GM21526 (cell line): Measurements from ENCODE around the gene PLEKHM3.
"Not testable (repeated sequence)": the region's sequence is repeated elsewhere in the genome, so short reads cannot be mapped to it uniquely, and the experiment has no call there.

Experiments used
- ATAC-seq: cut with Tn5 transposase; IDR thresholded peaks from one replicate; pipeline ENCODE4 v1.9.1; 2021; ENCODE audit warnings: moderate library complexity; ENCODE audit not compliant: unreplicated experiment, low FRiP score

PLEKHM3 gene

DNA sequence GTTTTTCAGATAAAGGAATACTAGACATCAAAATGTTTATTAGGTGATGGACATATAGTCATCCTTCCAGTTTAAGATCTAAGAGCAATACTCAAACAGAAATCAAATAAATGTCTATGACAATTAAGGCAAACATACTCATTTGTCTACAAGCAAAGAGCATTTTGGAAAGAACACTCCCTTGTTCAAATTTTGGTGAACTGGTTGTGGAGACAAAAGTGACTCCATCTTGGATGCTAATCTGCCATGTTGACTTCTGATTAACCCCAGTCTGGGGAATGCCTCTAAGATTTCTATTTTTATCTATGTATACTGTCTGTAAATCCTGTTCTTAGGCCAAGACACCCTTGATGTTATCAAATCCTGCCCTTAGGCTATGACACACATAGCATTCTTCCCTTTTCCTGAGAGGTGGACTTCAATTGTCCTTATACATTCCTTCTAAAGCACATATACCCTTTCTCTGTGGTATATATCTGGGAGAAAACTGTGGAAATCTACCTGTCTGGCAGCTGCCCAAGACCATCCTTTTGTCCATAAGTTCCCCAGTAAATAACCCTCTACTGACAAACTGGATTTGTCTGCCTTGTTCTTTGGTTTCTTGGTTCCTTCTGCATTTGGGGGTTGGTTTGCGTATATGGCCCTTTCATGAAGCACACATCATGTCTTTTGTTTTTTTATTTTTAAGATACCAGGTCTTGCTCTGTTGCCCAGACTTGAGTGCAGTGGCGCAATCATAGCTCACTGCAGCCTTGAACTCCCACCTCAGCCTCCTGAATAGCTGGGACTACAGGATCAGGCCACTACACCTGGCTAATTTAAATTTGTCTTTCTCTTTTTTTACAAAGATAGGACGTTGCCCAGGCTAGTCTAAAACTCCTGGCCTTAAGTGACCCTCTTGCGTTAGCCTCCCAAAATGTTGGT is 12.5 kb upstream of the PLEKHM3 start:
- ATAC-seq = no peak

DNA sequence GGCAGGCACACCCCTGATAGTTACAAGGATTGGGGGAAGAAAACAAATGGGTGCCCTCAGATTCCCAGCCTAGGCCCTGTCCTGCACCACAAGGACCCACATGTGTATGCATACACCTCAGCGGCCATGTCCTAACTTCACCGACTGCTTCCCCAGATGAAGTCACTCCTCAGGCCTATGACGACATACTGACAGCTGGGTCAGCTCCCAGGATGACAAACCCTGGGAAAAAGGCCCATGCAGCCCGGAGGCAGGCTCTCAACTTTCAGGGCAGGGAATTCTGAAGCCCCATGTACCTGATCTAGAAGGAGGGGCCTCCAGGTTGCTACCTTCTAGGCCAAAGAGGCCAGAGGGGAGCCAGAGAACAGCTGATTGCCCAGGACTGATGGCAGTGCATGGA is 11.0 kb upstream of the PLEKHM3 start:
- no peak for ATAC-seq

DNA sequence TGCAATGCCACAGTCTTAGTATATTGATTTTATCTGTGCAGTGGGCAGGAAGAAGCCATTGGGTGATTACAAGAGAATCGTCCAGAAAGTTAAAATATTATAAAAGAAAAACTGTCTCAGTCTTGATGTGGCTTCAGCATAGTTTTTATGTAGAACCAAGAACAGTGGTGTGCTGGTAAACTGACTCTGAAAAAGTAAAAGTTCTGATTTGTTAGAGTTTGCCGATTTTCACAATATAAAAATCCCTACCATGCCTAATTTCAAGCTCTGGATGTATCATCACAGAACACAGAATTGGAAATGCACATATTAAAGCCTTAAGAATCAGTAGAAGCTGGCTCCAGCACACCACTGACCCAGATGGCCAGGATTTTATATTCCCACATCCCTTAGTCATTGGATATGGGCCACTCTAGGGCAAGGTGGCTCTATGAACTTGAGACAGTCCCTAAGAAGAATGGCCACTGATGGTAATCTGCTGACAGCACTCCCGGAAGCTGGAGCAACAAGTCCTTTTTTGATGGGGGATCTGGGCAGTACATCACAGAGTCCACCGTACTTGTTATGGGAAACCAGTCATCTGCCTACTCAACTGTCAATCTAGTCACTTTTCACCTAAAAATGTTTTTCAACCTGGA is 9.3 kb upstream of the PLEKHM3 start:
- no peak for ATAC-seq

GRCh38 chr2:208033701-208034502 is 8.6 kb upstream of the PLEKHM3 start:
- peak; percentile 77 for ATAC-seq

GRCh38 chr2:208031608-208032019 is 6.3 kb upstream of the PLEKHM3 start:
- no peak for ATAC-seq

GRCh38 chr2:208025814-208026184 is 472 bp upstream of the PLEKHM3 start:
- no peak for ATAC-seq

- ATAC-seq = no peak
Measured at GRCh38 chr2:208024091-208024490, 1.2 kb downstream of the PLEKHM3 start.

DNA sequence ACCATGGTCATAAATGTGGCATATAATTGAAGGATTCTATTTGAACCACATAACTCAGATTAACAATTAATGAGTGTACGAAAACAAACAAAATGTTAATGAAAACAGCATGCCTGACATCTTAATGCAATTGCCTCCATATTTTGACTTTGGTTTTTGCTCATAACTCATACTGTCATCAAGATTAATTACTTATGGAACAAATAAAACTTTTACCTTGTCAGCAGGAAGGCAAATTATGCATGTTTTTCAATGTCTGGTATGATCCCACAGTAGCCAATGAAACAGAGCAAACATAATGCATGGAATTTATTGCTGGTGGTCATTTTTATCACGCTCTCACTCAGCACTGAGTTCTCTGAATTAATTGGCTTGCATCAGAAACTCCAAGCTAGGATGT is 5.1 kb downstream of the PLEKHM3 start:
- no peak for ATAC-seq

- ATAC-seq = not testable (repeated sequence)
Measured at GRCh38 chr2:208018124-208018712, 7.1 kb downstream of the PLEKHM3 start.

- no peak for ATAC-seq
Measured at GRCh38 chr2:208017721-208018120, 7.6 kb downstream of the PLEKHM3 start.

DNA sequence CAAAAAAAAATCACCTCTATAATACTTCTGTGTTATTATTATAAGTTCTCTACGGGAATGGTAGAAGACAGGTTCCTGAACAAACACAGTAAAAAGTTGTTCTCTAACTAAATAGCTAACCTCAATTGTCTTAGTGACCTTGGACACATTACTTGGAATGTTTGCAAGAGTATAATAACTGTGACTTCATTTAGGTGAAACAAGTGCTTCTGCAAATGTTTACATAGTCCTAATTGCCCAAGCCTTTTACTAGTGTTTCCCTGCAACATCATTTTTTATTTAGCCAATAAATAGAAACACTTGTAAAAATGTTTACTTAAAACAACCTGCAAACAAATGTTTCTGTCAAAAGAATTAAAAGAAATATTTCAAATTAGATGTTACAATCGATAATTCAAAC is 9.9 kb downstream of the PLEKHM3 start:
- ATAC-seq = no peak

- no peak for ATAC-seq
Measured at GRCh38 chr2:208013285-208014178, 11.8 kb downstream of the PLEKHM3 start.

DNA sequence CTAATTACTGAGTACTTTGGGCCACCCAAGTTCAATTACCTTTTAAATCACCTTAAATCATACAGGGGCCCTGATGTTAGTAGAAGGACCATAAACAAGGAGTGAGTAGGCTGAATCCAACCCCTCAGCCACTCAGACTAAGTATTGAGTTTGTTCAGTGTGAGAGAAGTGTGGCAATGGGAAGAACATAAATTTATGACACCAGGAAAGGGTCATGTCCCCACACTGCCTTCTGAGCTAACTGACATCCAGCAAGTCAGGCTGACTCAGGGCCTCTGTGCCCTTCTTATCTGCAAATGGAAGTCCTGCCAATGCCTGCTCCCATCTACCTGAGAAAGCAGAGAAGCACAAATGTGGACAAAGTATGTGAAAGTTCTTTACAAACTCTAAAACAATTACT is 12.9 kb downstream of the PLEKHM3 start:
- ATAC-seq = no peak

DNA sequence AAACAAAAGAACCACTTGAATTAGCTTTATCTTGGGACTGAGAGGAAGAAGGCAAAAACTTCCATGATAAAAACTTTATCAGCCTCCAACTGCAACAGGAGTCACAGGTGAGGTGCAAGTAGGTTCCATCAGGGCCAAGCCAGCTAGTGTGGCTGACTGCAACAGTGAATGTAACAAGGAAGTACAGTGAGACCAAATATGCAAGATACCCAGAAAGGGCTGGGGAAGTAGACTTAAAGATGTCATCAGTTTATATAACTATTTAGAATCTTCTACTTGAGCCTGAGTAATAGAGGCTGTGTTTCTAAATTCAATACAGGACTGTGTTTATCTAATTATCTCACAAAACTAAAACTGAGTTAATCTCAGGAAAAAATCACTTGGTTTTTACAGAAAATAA is 14.8 kb downstream of the PLEKHM3 start:
- ATAC-seq = no peak

- no peak for ATAC-seq
Measured at GRCh38 chr2:208006833-208007232, 18.5 kb downstream of the PLEKHM3 start.

DNA sequence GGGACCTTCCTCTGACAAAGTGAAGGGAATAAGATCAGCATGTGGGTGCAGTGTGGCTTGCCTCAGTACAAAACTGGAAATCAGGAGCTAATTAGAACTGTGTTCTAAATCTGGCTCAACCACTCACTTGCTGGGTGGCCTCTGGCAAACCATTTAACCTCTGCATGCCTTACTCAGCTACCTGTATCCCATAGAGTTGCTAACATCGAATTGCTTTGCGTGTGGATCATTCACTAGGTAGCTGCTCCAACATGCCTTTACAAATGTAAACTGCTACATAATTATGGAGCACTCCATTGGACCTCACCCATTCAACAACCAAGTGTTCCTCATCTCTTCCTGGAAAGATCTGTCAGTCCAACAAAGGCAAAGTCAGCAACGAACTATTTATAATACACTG is 19.0 kb downstream of the PLEKHM3 start:
- ATAC-seq = no peak

GRCh38 chr2:208001924-208002323 is 23.4 kb downstream of the PLEKHM3 start:
- ATAC-seq = no peak

GRCh38 chr2:208000701-208001395 is 24.5 kb downstream of the PLEKHM3 start:
- ATAC-seq = no peak

DNA sequence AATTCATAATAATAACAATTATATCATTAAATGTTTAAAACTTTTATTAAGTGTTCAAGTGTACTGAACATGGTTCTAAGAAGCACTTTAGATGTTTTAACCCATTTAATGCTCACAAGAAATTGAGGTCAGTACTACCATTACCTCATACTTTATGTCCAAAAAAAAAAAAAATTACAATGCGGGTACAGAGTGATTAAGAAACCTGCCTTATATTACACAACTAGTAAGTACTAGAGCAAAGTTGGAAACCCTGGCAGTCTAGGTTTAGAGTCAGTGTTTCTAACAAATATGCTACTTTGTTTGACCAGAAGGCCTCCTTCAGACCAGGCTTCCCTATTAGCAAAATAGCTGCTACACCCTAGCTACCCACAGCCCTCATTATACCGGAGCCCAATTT is 28.5 kb downstream of the PLEKHM3 start:
- no peak for ATAC-seq
